Cerebellar nuclear complex (tissue), 1 donor: Measurements from ENCODE around the gene OSBPL7.
"Not testable (repeated sequence)": the region's sequence is repeated elsewhere in the genome, so short reads cannot be mapped to it uniquely, and the experiment has no call there.

Experiments used
- DNase-seq, 2 experiments: peaks; one replicate each; lab custom pipeline; 2025; lab: John Stamatoyannopoulos, UW

OSBPL7 gene

GRCh38 chr17:47806026-47806912 lies 15.3 kb downstream of the OSBPL7 start:
- DNase-seq: no peak

- no peak for DNase-seq
These were observed 17.1 kb downstream of the OSBPL7 start for GRCh38 chr17:47804461-47804860.

GRCh38 chr17:47803751-47804150 lies 17.8 kb downstream of the OSBPL7 start:
- no peak for DNase-seq

GRCh38 chr17:47803201-47803600 lies 18.4 kb downstream of the OSBPL7 start:
- DNase-seq: no peak

GRCh38 chr17:47802341-47803022 lies 19.1 kb downstream of the OSBPL7 start:
- no peak for DNase-seq

GRCh38 chr17:47801906-47802305 lies 19.7 kb downstream of the OSBPL7 start:
- no peak for DNase-seq

- no peak for DNase-seq
These were observed 20.3 kb downstream of the OSBPL7 start for GRCh38 chr17:47801176-47801765.

- DNase-seq: no peak
These were observed 20.9 kb downstream of the OSBPL7 start for GRCh38 chr17:47800686-47801085.

GRCh38 chr17:47797797-47798196 lies 23.8 kb downstream of the OSBPL7 start:
- no peak for DNase-seq

- no peak for DNase-seq
These were observed 28.6 kb downstream of the OSBPL7 start for GRCh38 chr17:47792979-47793378.

GRCh38 chr17:47792457-47792856 lies 29.1 kb downstream of the OSBPL7 start:
- no peak for DNase-seq

- DNase-seq: no peak
These were observed 30.6 kb downstream of the OSBPL7 start for GRCh38 chr17:47791025-47791424.

GRCh38 chr17:47789611-47790561 lies 31.7 kb downstream of the OSBPL7 start:
- no peak for DNase-seq

GRCh38 chr17:47785538-47786123 lies 36.0 kb downstream of the OSBPL7 start:
- no peak for DNase-seq

GRCh38 chr17:47781397-47781796 lies 40.2 kb downstream of the OSBPL7 start:
- no peak for DNase-seq

GRCh38 chr17:47778184-47778635 lies 43.4 kb downstream of the OSBPL7 start:
- no peak for DNase-seq

- DNase-seq: no peak
These were observed 45.0 kb downstream of the OSBPL7 start for GRCh38 chr17:47776330-47777197.

GRCh38 chr17:47774987-47775580 lies 46.5 kb downstream of the OSBPL7 start:
- DNase-seq: no peak

- DNase-seq: no peak
These were observed 47.3 kb downstream of the OSBPL7 start for GRCh38 chr17:47774331-47774730.

- not testable (repeated sequence) for DNase-seq
These were observed 47.9 kb downstream of the OSBPL7 start for GRCh38 chr17:47773649-47774048.
